ENCODE data around the gene SLC25A21. TPM values are rescaled to one million over a fixed set of nuclear protein-coding genes. Genes with fewer than 3 reads are reported as not detected.

SLC25A21 gene
- polyA plus RNA-seq, 2 of the 4 experiments (the other 2 are of a cell fraction) = 0.68 to 1.4 TPM

GRCh38 chr14:37145395-37145794, 27.0 kb downstream of the SLC25A21 start:
- TF ChIP-seq KDM5A (IDR thresholded peaks at IDR 0.05) (no peak), EHF (CRISPR knock-in tag; IDR thresholded peaks at IDR 0.05) (no peak), POLR2A (IDR thresholded peaks at IDR 0.05; ENCODE audit: low read length) (no peak), GATA3 (IDR thresholded peaks at IDR 0.05; ENCODE audit: borderline replicate concordance) (no peak), TP53 (CRISPR knock-in tag; IDR thresholded peaks at IDR 0.05) (no peak), TFCP2L1 (CRISPR knock-in tag; IDR thresholded peaks at IDR 0.05) (no peak), CEBPB (IDR thresholded peaks at IDR 0.05) (no peak), FOSB (CRISPR knock-in tag; IDR thresholded peaks at IDR 0.05) (no peak), RARB (CRISPR knock-in tag; IDR thresholded peaks at IDR 0.05) (no peak), HMGXB4 (CRISPR knock-in tag; IDR thresholded peaks at IDR 0.05; ENCODE audit: borderline replicate concordance) (no peak), JUN (IDR thresholded peaks at IDR 0.05) (no peak), JUNB (IDR thresholded peaks at IDR 0.05) (no peak), CHD4 (IDR thresholded peaks at IDR 0.05; ENCODE audit: borderline replicate concordance) (no peak), BHLHE40 (IDR thresholded peaks at IDR 0.05; ENCODE audit: low read depth, low read length) (no peak), RCOR1 (IDR thresholded peaks at IDR 0.05; ENCODE audit: low read depth, low read length) (no peak), NFE2L2 (conservative IDR thresholded peaks at IDR 0.05; ENCODE audit: low read length) (no peak), RNF2 (IDR thresholded peaks at IDR 0.05; ENCODE audit: borderline replicate concordance, low read depth) (no peak)
- TF ChIP-seq, protein P1, sequence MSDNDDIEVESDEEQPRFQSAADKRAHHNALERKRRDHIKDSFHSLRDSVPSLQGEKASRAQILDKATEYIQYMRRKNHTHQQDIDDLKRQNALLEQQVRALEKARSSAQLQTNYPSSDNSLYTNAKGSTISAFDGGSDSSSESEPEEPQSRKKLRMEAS (IDR thresholded peaks at IDR 0.05) = no peak
- TF ChIP-seq, protein P2, sequence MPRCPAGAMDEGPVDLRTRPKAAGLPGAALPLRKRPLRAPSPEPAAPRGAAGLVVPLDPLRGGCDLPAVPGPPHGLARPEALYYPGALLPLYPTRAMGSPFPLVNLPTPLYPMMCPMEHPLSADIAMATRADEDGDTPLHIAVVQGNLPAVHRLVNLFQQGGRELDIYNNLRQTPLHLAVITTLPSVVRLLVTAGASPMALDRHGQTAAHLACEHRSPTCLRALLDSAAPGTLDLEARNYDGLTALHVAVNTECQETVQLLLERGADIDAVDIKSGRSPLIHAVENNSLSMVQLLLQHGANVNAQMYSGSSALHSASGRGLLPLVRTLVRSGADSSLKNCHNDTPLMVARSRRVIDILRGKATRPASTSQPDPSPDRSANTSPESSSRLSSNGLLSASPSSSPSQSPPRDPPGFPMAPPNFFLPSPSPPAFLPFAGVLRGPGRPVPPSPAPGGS (IDR thresholded peaks at IDR 0.05) = no peak
- ChIA-PET POLR2A (no interaction called here), CTCF (interaction anchor here (0.6 to 2.5 kb wide), 5 partner anchors 26 to 497 kb away, joined by 3 to 11 read pairs (median 3); no protein-coding TSS in a partner anchor)
- no peak for ATAC-seq
- no peak for FAIRE-seq
- Histone ChIP-seq H3K4me2 (no peak overlapping the region), H3K4me1 (no peaks in the 10 kb centered on the region), H3K4me3 (no peak overlapping the region), H3K9me3 (no peaks in the 10 kb centered on the region), H3K27ac (no peak overlapping the region)
- no peak for DNase-seq (ENCODE audit: low read depth in 1 of 2, low spot score in 1 of 2)

GRCh38 chr14:37144729-37145363, 27.6 kb downstream of the SLC25A21 start:
- WGBS (ENCODE audit: missing lambda C conversion rate) = 80% methylated on average over 3 of the region's 3 CpGs
- no peaks in the 10 kb centered on the region for H3K9me3 ChIP-seq
- ATAC-seq = no peak
- H3K4me1 ChIP-seq = no peaks in the 10 kb centered on the region
- no peak for TF ChIP-seq NPAS2 (CRISPR knock-in tag; IDR thresholded peaks at IDR 0.05; ENCODE audit: borderline replicate concordance)
- no peak for TF ChIP-seq HOXA7 (CRISPR knock-in tag; IDR thresholded peaks at IDR 0.05)
- no peak for TF ChIP-seq RAD21 (conservative IDR thresholded peaks at IDR 0.05 in 1 of 2, IDR thresholded peaks at IDR 0.05 in 1 of 2)
- TF ChIP-seq CBX8 (IDR thresholded peaks at IDR 0.05) = no peak
- TF ChIP-seq HOXB5 (CRISPR knock-in tag; IDR thresholded peaks at IDR 0.05) = no peak
- no peak for TF ChIP-seq ZFP36 (IDR thresholded peaks at IDR 0.05; ENCODE audit: borderline replicate concordance, partially characterized antibody)
- TF ChIP-seq HDAC2 (IDR thresholded peaks at IDR 0.05) = no peak
- no peak for FAIRE-seq
- H3K27ac ChIP-seq = no peak overlapping the region
- ChIA-PET POLR2A (no interaction called here), CTCF (interaction anchor here (0.6 to 2.5 kb wide), 4 partner anchors 26 to 497 kb away, joined by 3 to 11 read pairs (median 4); no protein-coding TSS in a partner anchor)
- no peak overlapping the region for H3K4me2 ChIP-seq
- no peak for DNase-seq (ENCODE audit: low read depth in 1 of 2, low spot score in 1 of 2)
- H3K4me3 ChIP-seq = no peak overlapping the region
